ENCODE results near the gene RPSA. TPM values are rescaled to one million over a fixed set of nuclear protein-coding genes. Genes with fewer than 3 reads are reported as not detected.

Gene RPSA
- total and polyA plus RNA-seq, 3 donors from 2014 or later = 387 to 858 (median 661) TPM

GRCh38 chr3:39378957-39379777, 27.4 kb upstream of the RPSA start:
- intact Hi-C loops (cut with DNase I; ENCODE audit: low total_unique reads) = no loop called here
- 88 to 95% methylated on average over 10 of the region's 10 CpGs for WGBS, 2 donors
- TF ChIP-seq CTCF (IDR thresholded peaks at IDR 0.05) = no peak

GRCh38 chr3:39379778-39380155, 26.8 kb upstream of the RPSA start:
- no peaks in the 10 kb centered on the region for H3K36me3 ChIP-seq (ENCODE audit: low read depth, missing control alignments)
- H3K4me3 ChIP-seq = no peak overlapping the region
- WGBS, 2 donors = 93 to 99% methylated on average over 5 of the region's 5 CpGs
- no peaks in the 10 kb centered on the region for H3K27me3 ChIP-seq
- peaks cover 10% of the 10 kb centered on the region for H3K4me1 ChIP-seq
- H3K9me3 ChIP-seq = no peaks in the 10 kb centered on the region
- no peak for DNase-seq
- no peak overlapping the region for H3K27ac ChIP-seq
- TF ChIP-seq CTCF (IDR thresholded peaks at IDR 0.05) (no peak), POLR2A (IDR thresholded peaks at IDR 0.05) (no peak)
- intact Hi-C loops (cut with DNase I; ENCODE audit: low total_unique reads) = no loop called here

More at GRCh38 chr3:39378957-39379777, 27.4 kb upstream of the RPSA start:
- peaks cover 10% of the 10 kb centered on the region for H3K4me1 ChIP-seq
- no peaks in the 10 kb centered on the region for H3K27me3 ChIP-seq
- no peaks in the 10 kb centered on the region for H3K36me3 ChIP-seq (ENCODE audit: low read depth, missing control alignments)
- no peaks in the 10 kb centered on the region for H3K9me3 ChIP-seq
- no peak overlapping the region for H3K27ac ChIP-seq
- no peak overlapping the region for H3K4me3 ChIP-seq
- DNase-seq = no peak

- no peak for DNase-seq
- TF ChIP-seq CTCF (IDR thresholded peaks at IDR 0.05) (no peak), POLR2A (IDR thresholded peaks at IDR 0.05) (no peak)
- Histone ChIP-seq H3K9me3 (no peaks in the 10 kb centered on the region), H3K4me1 (peaks cover 21% of the 10 kb centered on the region), H3K36me3 (ENCODE audit: low read depth, missing control alignments) (no peaks in the 10 kb centered on the region), H3K27ac (no peak overlapping the region), H3K4me3 (no peak overlapping the region), H3K27me3 (no peaks in the 10 kb centered on the region)
- intact Hi-C loops (cut with DNase I; ENCODE audit: low total_unique reads) = no loop called here
- 71 to 78% methylated on average over 3 of the region's 3 CpGs for WGBS, 2 donors
Observed at GRCh38 chr3:39381432-39381831, 25.1 kb upstream of the RPSA start.

- peak within 1 kb of the TSS; percentile 83 to 92 for H3K27ac ChIP-seq
- TF ChIP-seq CTCF (IDR thresholded peaks at IDR 0.05) (peak in 1 of 3 experiments; percentile 17), POLR2A (IDR thresholded peaks at IDR 0.05) (no peak)
- H3K9me3 ChIP-seq = no peaks in the 10 kb centered on the region
- peak within 1 kb of the TSS; percentile 81 to 83 for H3K4me3 ChIP-seq
- H3K4me1 ChIP-seq = peaks cover 21% of the 10 kb centered on the region
- 0% methylated on average over 47 to 61 of the region's 62 CpGs for WGBS, 2 donors
- H3K27me3 ChIP-seq = no peaks in the 10 kb centered on the region
- peak; percentile 93 for DNase-seq
- intact Hi-C loops (cut with DNase I; ENCODE audit: low total_unique reads) = no loop called here
- H3K36me3 ChIP-seq (ENCODE audit: low read depth, missing control alignments) = no peaks in the 10 kb centered on the region
Observed at GRCh38 chr3:39383045-39383880, 23.3 kb upstream of the RPSA start, which contains the start of gene SLC25A38. Gene SLC25A38, plus strand, starts transcription at chr3:39383370. Its CDS starts 355 bp downstream, at chr3:39383725.
